Upper lobe of left lung (tissue), 4 donors: ENCODE measurements around the gene POLE.

Experiments
- EP300 ChIP-seq, 4 donors: sonication (generic); formaldehyde crosslinking; IDR thresholded peaks; one replicate each; pipeline ENCODE4 v1.5.1; 2017; ENCODE audit warnings: antibody characterized with exemption in 4 of 4, control low read depth in 2 of 4
- POLR2A ChIP-seq, 4 donors: fragments of 450-650 bp; IDR thresholded peaks; one replicate each; pipeline ENCODE4 v1.5.1; 2016 to 2017; ENCODE audit warnings: antibody characterized with exemption in 4 of 4, mild to moderate bottlenecking in 2 of 4
- POLR2AphosphoS5 ChIP-seq, 2 donors: sonication (generic); formaldehyde crosslinking; IDR thresholded peaks; one replicate each; pipeline ENCODE4 v1.5.1; 2017; ENCODE audit warnings: antibody characterized with exemption in 2 of 2
- TF ChIP-seq, protein P1 (sequence below), 6 experiments: fragments of 450-650 bp in 4 of 6; fragments of 200-600 bp in 2 of 6; sonication (generic) in 2 of 6; IDR thresholded peaks; one replicate each; pipeline ENCODE4 v1.5.1; 2016 to 2019; ENCODE audit warnings: antibody characterized with exemption in 6 of 6

GRCh38 chr12:132595183-132595582 is 92.0 kb downstream of the POLE start:
- TF ChIP-seq POLR2A (IDR thresholded peaks at IDR 0.05) (no peak), POLR2AphosphoS5 (IDR thresholded peaks at IDR 0.05) (no peak), EP300 (IDR thresholded peaks at IDR 0.05) (no peak)
- TF ChIP-seq, protein P1, sequence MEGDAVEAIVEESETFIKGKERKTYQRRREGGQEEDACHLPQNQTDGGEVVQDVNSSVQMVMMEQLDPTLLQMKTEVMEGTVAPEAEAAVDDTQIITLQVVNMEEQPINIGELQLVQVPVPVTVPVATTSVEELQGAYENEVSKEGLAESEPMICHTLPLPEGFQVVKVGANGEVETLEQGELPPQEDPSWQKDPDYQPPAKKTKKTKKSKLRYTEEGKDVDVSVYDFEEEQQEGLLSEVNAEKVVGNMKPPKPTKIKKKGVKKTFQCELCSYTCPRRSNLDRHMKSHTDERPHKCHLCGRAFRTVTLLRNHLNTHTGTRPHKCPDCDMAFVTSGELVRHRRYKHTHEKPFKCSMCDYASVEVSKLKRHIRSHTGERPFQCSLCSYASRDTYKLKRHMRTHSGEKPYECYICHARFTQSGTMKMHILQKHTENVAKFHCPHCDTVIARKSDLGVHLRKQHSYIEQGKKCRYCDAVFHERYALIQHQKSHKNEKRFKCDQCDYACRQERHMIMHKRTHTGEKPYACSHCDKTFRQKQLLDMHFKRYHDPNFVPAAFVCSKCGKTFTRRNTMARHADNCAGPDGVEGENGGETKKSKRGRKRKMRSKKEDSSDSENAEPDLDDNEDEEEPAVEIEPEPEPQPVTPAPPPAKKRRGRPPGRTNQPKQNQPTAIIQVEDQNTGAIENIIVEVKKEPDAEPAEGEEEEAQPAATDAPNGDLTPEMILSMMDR (IDR thresholded peaks at IDR 0.05), result no peak
